ENCODE results near the gene CAP2. TPM values are rescaled to one million over a fixed set of nuclear protein-coding genes. Genes with fewer than 3 reads are reported as not detected.

CAP2 gene
- total RNA-seq, 3 donors from 2014 or later: 3.9 to 15.1 (median 7.5) TPM

- Histone ChIP-seq H3K36me3 (no peaks in the 10 kb centered on the region), H3K27me3 (no peaks in the 10 kb centered on the region), H3K9me3 (no peaks in the 10 kb centered on the region), H3K4me1 (no peaks in the 10 kb centered on the region), H3K4me3 (no peak overlapping the region), H3K27ac (no peak overlapping the region)
- intact Hi-C loops (cut with DNase I; ENCODE audit: low total_unique reads): loop anchor here (5.0 kb wide), 1 partner anchor 191 kb away; no protein-coding TSS in a partner anchor
- no peak for TF ChIP-seq POLR2A (IDR thresholded peaks at IDR 0.05)
- TF ChIP-seq POLR2AphosphoS5 (IDR thresholded peaks at IDR 0.05): no peak
- no peak for TF ChIP-seq CTCF (IDR thresholded peaks at IDR 0.05)
- DNase-seq (ENCODE audit: low spot score in 2 of 2): no peak
These were observed 109.7 kb downstream of the CAP2 start for GRCh38 chr6:17503051-17503450.

- Histone ChIP-seq H3K36me3 (no peaks in the 10 kb centered on the region), H3K27ac (no peak overlapping the region), H3K4me1 (no peaks in the 10 kb centered on the region), H3K27me3 (no peaks in the 10 kb centered on the region), H3K9me3 (no peaks in the 10 kb centered on the region), H3K4me3 (no peak overlapping the region)
- no peak for TF ChIP-seq CTCF (IDR thresholded peaks at IDR 0.05)
- no peak for TF ChIP-seq POLR2AphosphoS5 (IDR thresholded peaks at IDR 0.05)
- no peak for TF ChIP-seq POLR2A (IDR thresholded peaks at IDR 0.05)
- no peak for DNase-seq (ENCODE audit: low spot score in 2 of 2)
- intact Hi-C loops (cut with DNase I; ENCODE audit: low total_unique reads): loop anchor here (5.0 kb wide), 1 partner anchor 192 kb away; no protein-coding TSS in a partner anchor
These were observed 110.6 kb downstream of the CAP2 start for GRCh38 chr6:17504005-17504404.

- no peaks in the 10 kb centered on the region for H3K9me3 ChIP-seq
- H3K27me3 ChIP-seq: no peaks in the 10 kb centered on the region
- H3K4me3 ChIP-seq: no peak overlapping the region
- TF ChIP-seq CTCF (IDR thresholded peaks at IDR 0.05) (no peak), POLR2AphosphoS5 (IDR thresholded peaks at IDR 0.05) (no peak), POLR2A (IDR thresholded peaks at IDR 0.05) (no peak)
- no peak for DNase-seq (ENCODE audit: low spot score in 2 of 2)
- intact Hi-C loops (cut with DNase I; ENCODE audit: low total_unique reads): no loop called here
- H3K36me3 ChIP-seq: no peaks in the 10 kb centered on the region
- H3K4me1 ChIP-seq: no peaks in the 10 kb centered on the region
- no peak overlapping the region for H3K27ac ChIP-seq
These were observed 111.7 kb downstream of the CAP2 start for GRCh38 chr6:17505062-17505476.

GRCh38 chr6:17505767-17506280 is 112.4 kb downstream of the CAP2 start:
- no peaks in the 10 kb centered on the region for H3K4me1 ChIP-seq
- no peak for DNase-seq (ENCODE audit: low spot score in 2 of 2)
- no peak overlapping the region for H3K4me3 ChIP-seq
- H3K36me3 ChIP-seq: no peaks in the 10 kb centered on the region
- H3K27me3 ChIP-seq: no peaks in the 10 kb centered on the region
- no peak for TF ChIP-seq CTCF (IDR thresholded peaks at IDR 0.05)
- TF ChIP-seq POLR2AphosphoS5 (IDR thresholded peaks at IDR 0.05): no peak
- TF ChIP-seq POLR2A (IDR thresholded peaks at IDR 0.05): no peak
- no peak overlapping the region for H3K27ac ChIP-seq
- intact Hi-C loops (cut with DNase I; ENCODE audit: low total_unique reads): no loop called here
- no peaks in the 10 kb centered on the region for H3K9me3 ChIP-seq

GRCh38 chr6:17506531-17506930 is 113.1 kb downstream of the CAP2 start:
- H3K4me1 ChIP-seq: no peaks in the 10 kb centered on the region
- TF ChIP-seq CTCF (IDR thresholded peaks at IDR 0.05): no peak
- TF ChIP-seq POLR2AphosphoS5 (IDR thresholded peaks at IDR 0.05): no peak
- H3K36me3 ChIP-seq: no peaks in the 10 kb centered on the region
- no peak overlapping the region for H3K4me3 ChIP-seq
- no peaks in the 10 kb centered on the region for H3K9me3 ChIP-seq
- no peak overlapping the region for H3K27ac ChIP-seq
- intact Hi-C loops (cut with DNase I; ENCODE audit: low total_unique reads): no loop called here
- no peak for DNase-seq (ENCODE audit: low spot score in 2 of 2)
- H3K27me3 ChIP-seq: no peaks in the 10 kb centered on the region

Data from breast epithelium (tissue), 4 donors.